DLD1 (cell line): Measurements from ENCODE around the gene PCDHGB5.
"Not testable (repeated sequence)": the region's sequence is repeated elsewhere in the genome, so short reads cannot be mapped to it uniquely, and the experiment has no call there.

Experiments used
- in situ Hi-C: cut with HindIII; loops from 2 replicates; pipeline ENCODE4 v1.10.0; 2017; ENCODE audit warnings: low sequenced_read_pairs

The PCDHGB5 gene

DNA sequence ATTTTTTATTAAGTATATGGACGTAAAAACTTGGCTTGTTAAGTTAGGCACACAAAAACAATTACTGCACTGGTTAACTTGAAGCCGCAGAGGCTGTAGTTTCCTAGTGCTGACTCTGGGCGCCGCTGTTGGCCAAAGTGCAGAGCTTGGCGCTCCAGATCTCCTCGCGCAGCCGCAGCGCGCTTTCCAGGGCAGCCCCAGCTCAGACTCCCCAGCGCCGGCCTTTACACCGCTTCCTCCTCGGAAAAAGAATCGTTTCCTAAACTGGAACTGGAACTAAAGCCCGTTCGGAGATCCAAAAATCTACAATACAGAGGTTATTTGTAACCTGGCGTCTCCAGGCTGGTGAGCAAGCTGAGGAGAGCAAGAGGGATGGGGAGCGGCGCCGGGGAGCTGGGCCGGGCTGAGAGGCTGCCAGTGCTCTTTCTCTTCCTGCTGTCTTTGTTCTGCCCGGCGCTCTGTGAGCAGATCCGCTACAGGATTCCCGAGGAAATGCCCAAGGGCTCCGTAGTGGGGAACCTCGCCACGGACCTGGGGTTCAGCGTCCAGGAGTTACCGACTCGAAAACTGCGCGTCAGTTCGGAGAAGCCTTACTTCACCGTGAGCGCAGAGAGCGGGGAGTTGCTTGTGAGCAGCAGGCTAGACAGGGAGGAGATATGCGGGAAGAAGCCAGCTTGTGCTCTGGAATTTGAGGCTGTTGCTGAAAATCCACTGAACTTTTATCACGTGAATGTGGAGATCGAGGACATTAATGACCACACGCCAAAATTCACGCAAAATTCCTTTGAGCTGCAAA is at the start of gene PCDHGB5:
TSS of gene PCDHGB5 (plus strand) at position 192 of the 796 bp plus-strand sequence. CDS start at position 373, 181 bp downstream.
- in situ Hi-C loops, result not testable (repeated sequence)

DNA sequence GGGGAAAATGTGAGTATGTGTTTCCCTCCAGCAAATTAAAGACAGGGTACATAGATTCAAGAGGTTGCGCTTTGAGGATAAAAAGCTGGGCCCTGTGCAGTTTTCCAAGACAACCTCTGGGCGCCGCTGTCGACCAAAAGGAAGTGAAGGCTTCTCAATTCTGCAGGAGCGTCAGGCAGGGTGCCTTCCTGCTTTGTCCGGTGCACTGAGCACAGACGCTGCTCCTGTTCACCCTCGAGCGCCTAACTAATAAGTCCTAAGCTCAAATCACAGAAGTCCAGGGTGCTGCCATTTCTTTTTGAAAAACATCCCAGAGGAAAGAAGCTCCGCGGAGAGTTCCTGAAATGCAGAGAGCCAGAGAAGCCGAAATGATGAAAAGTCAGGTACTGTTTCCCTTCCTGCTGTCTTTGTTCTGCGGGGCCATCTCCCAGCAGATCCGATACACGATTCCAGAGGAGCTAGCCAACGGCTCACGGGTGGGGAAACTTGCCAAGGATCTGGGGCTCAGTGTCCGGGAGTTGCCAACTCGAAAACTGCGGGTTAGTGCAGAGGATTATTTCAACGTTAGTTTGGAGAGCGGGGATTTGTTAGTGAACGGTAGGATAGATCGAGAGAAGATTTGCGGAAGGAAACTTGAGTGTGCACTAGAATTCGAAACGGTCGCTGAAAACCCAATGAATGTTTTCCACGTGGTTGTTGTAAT is 47.7 kb upstream of the PCDHGB5 start, which contains the start of gene PCDHGB1:
TSS of gene PCDHGB1 (plus strand) at position 183 of the 703 bp plus-strand sequence. CDS start at position 345, 162 bp downstream.
- in situ Hi-C loops, result loop anchor here (25.0 kb wide), 1 partner anchor 162 kb away; no protein-coding TSS in a partner anchor

DNA sequence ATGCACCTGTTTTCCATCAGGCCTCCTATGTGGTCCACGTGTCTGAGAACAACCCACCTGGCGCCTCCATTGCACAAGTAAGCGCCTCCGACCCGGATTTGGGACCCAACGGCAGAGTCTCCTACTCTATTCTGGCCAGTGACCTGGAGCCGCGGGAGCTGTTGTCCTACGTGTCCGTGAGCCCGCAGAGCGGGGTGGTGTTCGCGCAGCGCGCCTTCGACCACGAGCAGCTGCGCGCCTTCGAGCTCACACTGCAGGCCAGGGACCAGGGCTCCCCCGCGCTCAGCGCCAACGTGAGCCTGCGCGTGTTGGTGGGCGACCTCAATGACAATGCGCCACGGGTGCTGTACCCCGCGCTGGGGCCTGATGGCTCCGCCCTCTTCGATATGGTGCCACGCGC is 46.2 kb upstream of the PCDHGB5 start:
- in situ Hi-C loops, result no loop called here

DNA sequence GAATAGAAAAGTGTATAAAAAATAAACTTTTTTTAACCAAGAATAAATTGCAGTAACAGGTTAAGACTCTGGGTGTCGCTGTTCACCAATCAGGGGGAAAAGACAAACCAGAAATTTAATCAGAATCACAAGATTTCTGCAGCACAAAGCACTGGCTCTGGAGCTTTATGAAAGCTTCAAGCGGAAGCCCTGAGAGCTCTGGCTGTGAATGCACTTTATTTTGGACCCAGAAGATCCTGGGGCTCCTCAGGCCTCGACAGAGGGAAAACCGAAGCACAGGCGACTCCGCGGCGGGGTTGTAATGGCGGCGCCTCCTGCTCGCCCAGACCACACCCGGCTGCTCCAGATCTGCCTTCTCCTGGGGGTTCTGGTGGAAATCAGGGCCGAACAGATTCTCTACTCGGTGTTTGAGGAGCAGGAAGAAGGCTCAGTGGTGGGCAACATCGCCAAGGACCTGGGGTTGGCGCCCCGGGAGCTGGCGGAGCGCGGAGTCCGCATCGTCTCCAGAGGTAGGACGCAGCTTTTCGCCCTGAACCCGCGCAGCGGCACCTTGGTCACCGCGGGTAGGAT is 42.8 kb upstream of the PCDHGB5 start, which contains the start of gene PCDHGA4:
TSS of gene PCDHGA4 (plus strand) at position 122 of the 570 bp plus-strand sequence. CDS start at position 209, 87 bp downstream.
- in situ Hi-C loops, result no loop called here

DNA sequence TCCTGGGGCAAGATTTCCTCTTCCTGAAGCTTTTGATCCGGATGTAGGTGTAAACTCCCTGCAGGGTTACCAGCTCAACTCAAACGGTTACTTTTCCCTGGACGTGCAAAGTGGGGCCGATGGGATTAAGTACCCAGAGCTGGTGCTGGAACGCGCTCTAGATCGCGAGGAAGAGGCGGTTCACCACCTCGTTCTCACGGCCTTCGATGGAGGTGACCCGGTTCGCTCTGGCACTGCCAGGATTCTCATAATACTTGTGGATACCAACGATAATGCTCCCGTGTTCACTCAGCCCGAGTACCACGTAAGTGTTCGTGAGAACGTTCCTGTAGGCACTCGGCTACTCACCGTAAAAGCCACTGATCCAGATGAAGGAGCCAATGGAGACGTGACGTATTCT is 42.1 kb upstream of the PCDHGB5 start:
- in situ Hi-C loops, result no loop called here

DNA sequence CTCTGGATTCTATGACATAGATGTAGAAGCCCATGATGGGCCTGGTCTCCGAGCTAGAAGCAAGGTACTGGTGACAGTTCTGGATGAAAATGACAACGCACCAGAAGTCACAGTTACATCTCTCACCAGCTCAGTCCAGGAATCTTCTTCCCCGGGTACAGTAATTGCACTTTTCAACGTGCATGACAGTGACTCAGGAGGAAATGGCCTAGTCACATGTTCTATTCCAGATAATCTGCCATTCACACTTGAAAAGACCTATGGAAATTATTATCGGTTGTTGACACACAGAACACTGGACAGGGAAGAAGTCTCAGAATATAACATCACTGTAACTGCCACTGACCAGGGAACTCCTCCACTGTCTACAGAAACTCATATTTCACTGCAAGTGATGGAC is 41.6 kb upstream of the PCDHGB5 start:
- in situ Hi-C loops, result no loop called here

DNA sequence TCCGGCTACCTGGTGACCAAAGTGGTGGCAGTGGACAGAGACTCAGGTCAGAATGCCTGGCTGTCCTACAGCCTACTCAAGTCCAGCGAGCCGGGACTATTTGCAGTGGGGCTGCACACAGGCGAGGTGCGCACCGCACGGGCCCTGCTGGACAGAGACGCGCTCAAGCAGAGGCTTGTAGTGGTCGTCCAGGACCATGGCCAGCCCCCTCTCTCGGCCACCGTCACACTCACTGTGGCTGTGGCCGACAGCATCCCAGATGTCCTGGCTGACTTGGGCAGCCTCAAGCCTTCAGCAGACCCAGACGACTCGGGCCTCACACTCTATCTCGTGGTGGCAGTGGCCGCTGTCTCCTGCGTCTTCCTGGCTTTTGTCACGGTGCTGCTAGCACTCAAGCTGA is 40.8 kb upstream of the PCDHGB5 start:
- in situ Hi-C loops, result no loop called here

DNA sequence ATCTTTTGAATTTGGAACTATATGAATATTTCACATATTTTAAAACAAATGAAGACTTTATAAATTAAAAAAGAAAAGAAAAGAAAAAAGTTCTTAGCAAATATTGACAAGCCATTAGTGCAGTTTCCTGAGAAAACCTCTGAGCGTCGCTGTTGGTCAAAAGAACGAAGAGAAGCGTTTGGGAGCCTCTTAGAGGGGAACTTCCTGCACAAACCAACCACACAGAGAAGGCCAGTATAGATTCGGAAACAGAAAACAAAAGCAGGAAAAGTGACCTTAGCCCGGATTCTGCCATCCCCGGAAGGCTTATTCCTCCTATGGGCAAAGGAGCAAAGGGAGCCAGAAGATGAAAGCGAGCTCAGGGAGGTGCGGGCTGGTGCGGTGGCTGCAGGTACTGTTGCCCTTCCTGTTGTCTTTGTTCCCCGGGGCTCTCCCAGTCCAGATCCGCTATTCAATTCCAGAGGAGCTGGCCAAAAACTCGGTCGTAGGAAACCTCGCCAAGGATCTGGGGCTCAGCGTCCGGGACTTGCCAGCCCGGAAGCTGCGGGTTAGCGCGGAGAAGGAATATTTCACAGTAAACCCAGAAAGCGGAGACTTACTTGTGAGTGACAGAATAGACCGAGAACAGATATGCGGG is 37.8 kb upstream of the PCDHGB5 start, which contains the start of gene PCDHGB2:
TSS of gene PCDHGB2 (plus strand) at position 205 of the 637 bp plus-strand sequence. CDS start at position 347, 142 bp downstream.
- in situ Hi-C loops, result no loop called here

DNA sequence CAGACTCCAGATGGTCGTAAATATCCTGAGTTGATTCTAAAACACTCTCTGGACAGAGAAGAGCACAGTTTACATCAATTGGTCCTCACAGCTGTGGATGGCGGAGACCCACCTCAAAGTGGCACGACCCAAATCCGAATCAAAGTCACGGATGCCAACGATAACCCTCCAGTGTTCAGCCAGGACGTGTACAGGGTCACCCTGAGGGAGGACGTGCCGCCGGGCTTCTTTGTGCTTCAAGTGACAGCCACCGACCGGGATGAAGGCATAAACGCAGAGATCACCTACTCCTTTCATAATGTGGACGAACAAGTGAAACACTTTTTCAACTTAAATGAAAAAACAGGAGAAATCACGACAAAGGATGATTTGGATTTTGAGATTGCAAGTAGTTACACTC is 37.1 kb upstream of the PCDHGB5 start:
- in situ Hi-C loops, result no loop called here

DNA sequence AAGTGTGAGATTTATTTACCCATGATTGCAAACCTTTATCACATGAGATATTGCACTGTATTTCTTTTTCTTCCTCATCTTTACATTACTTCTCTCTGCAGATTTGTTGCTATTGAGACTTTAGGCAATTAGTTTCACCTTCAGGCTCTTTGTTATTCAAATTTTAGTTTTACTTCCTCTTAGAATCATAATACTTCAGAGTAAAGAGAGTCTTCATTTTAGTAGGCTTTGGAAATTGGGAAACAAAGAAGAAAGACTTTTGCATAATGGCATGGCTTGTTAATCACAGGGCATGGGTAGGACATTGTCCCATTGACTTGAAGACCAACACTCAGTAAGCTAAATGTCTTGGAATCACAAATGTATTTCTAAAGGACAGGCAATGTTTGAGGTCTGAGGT is 35.0 kb upstream of the PCDHGB5 start:
- in situ Hi-C loops, result no loop called here

DNA sequence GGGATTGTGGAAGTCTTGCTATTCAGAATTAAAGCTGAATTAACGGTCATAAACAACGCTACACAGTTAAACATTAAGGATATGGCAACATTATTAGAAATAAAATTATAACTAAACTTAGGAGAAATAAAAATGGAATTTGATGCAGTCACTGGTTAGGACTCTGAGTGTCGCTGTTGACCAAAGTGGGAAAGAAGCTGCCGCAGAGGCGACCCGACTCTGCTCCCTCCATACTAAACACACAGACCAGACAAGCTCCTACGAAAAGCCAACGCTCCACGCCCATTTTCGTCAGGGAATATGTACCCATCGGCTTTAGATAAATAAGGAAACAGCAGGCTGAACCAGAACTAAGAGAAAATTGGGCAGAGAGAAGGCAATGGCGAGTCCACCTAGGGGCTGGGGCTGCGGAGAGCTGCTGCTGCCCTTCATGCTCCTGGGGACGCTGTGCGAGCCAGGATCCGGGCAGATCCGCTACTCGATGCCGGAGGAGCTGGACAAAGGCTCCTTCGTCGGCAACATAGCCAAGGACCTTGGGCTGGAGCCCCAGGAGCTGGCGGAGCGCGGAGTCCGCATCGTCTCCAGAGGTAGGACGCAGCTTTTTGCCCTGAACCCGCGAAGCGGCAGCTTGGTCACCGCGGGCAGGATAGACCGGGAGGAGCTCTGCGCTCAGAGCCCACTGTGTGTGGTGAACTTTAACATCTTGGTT is 33.6 kb upstream of the PCDHGB5 start, which contains the start of gene PCDHGA5:
TSS of gene PCDHGA5 (plus strand) at position 211 of the 709 bp plus-strand sequence. CDS start at position 380, 169 bp downstream.
- in situ Hi-C loops, result no loop called here

DNA sequence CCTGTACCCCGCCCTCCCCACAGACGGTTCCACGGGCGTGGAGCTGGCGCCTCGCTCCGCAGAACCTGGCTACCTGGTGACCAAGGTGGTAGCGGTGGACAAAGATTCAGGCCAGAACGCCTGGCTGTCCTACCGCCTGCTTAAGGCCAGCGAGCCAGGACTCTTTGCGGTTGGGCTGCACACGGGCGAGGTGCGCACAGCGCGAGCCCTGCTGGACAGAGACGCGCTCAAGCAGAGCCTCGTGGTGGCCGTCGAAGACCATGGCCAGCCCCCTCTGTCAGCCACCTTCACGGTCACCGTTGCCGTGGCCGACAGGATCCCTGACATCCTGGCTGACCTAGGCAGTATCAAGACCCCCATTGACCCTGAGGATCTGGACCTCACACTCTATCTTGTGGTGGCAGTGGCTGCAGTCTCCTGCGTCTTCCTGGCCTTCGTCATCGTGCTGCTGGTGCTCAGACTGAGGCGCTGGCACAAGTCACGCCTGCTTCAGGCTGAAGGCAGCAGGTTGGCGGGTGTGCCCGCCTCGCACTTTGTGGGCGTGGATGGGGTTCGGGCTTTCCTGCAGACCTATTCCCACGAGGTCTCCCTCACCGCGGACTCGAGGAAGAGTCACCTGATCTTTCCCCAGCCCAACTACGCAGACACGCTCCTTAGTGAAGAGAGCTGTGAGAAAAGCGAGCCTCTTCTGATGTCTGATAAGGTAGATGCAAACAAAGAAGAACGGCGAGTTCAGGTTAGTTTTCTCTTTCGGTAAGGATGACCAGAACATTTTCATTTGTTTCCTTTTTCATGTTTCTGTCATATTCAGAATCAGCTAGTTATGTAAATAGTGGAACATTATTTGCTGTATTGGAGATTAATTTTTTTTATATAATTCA is 31.5 kb upstream of the PCDHGB5 start:
- in situ Hi-C loops, result no loop called here

DNA sequence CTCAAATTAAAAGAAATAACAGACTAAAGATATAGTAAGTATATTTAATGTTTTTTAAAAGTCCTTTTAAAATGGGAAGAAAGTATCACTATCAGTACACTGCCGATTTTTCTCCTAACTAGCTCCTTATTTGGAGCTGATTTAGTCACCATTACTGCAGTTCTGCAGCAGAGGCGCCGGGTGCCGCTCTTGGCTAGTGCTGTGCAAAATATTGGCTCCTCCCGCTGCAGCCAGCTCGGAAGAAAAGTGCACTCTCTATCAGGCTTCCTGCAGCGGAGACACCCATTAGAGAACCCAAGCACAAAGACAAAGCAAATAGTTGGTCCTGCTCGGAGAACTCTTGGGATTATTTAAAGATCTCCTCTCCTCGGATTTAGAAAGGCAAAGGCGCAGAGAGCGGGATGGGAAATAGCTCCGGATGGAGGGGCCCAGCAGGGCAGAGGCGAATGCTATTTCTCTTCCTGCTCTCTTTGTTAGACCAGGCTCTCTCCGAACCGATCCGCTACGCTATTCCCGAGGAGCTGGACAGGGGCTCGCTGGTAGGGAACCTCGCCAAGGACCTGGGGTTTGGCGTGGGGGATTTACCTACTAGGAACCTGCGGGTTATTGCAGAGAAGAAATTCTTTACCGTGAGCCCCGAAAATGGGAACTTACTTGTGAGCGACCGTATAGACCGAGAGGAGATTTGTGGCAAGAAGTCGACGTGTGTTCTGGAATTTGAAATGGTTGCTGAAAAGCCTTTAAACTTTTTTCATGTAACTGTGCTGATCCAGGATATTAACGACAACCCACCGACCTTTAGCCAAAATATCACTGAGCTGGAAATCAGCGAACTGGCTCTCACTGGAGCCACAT is 27.5 kb upstream of the PCDHGB5 start, which contains the start of gene PCDHGB3:
TSS of gene PCDHGB3 (plus strand) at position 249 of the 855 bp plus-strand sequence. CDS start at position 402, 153 bp downstream.
- in situ Hi-C loops, result no loop called here

DNA sequence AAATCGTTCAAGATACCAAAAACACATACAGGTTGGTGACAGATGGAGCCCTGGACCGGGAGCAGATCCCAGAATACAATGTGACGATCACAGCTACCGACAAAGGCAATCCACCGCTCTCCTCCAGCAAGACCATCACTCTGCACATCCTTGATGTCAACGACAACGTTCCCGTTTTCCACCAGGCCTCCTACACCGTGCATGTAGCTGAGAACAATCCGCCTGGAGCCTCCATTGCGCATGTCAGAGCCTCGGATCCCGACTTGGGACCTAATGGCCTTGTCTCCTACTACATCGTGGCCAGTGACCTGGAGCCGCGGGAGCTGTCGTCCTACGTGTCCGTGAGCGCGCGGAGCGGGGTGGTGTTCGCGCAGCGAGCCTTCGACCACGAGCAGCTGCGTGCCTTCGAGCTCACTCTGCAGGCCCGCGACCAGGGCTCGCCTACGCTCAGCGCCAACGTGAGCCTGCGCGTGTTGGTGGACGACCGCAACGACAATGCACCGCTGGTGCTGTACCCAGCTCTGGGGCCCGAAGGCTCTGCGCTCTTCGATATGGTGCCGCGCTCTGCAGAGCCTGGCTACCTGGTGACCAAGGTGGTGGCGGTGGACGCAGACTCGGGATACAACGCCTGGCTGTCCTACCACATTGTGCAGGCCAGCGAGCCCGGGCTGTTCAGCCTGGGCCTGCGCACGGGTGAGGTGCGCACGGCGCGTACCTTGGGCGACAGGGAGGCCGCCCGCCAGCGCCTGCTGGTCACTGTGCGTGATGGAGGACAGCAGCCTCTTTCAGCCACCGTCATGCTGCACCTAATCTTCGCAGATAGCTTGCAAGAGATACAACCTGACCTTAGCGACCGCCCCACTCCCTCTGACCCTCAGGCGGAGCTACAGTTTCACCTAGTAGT is 25.9 kb upstream of the PCDHGB5 start:
- in situ Hi-C loops, result no loop called here

DNA sequence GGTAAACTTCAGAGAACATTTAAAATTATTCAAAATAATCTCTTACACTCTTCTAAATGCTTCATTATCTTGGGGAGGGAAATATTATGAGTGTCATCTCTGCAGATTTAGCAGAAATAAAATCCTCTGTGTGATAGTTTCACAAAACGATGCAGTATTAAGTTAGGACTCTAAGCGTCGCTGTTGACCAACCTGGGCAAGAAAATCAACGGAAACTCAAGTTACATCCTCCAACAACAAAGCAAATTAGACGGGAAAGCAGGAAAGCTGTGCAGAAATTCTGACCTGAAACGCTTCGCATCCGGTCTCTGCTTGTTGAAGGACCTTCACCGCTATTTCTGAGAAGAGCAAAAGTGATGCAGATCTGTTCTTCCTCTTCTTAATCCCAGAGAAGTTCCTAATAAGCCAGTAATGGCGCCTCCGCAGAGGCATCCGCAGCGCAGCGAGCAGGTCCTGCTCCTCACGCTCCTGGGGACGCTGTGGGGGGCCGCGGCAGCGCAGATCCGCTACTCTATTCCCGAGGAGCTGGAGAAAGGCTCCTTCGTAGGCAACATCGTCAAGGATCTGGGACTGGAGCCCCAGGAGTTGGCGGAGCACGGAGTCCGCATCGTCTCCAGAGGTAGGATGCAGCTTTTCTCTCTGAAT is 24.0 kb upstream of the PCDHGB5 start, which contains the start of gene PCDHGA6:
TSS of gene PCDHGA6 (plus strand) at position 219 of the 645 bp plus-strand sequence. CDS start at position 412, 193 bp downstream.
- in situ Hi-C loops, result no loop called here

DNA sequence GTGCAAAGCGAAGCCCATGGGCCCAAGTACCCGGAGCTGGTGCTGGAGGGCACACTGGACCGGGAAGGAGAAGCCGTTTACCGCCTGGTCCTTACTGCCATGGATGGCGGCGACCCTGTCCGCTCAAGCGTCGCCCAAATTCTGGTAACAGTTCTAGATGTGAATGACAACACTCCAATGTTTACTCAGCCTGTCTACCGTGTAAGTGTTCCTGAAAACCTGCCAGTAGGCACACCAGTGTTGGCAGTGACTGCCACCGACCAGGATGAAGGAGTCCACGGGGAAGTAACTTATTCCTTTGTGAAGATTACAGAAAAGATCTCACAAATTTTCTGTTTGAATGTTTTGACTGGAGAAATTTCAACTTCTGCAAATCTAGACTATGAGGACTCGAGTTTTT is 23.1 kb upstream of the PCDHGB5 start:
- in situ Hi-C loops, result no loop called here
